Smooth muscle cell (in vitro differentiated cells): ENCODE measurements around the gene PTPRC. TPM values are rescaled to one million over a fixed set of nuclear protein-coding genes. Genes with fewer than 3 reads are reported as not detected.

Experiments
- DNase-seq: peaks from one replicate; lab custom pipeline; 2025; ENCODE audit not compliant: unreplicated experiment; lab: John Stamatoyannopoulos, UW
- H2AFZ ChIP-seq: fragments of 200-600 bp; sonication (generic); 2 replicates; pipeline ENCODE4 v1.6.0; 2016; ENCODE audit warnings: antibody characterized with exemption, low read depth, mild to moderate bottlenecking
- H3F3A ChIP-seq: fragments of 200-600 bp; sonication (generic); 2 replicates; pipeline ENCODE4 v1.6.0; 2017; ENCODE audit warnings: antibody characterized with exemption, low read depth
- H3K27ac ChIP-seq: fragments of 200-600 bp; sonication (generic); 2 replicates; pipeline ENCODE4 v1.5.1; 2016; ENCODE audit warnings: low read depth, mild to moderate bottlenecking
- H3K27me3 ChIP-seq: fragments of 200-600 bp; sonication (generic); 2 replicates; pipeline ENCODE4 v1.6.1; 2016; ENCODE audit warnings: low read depth, mild to moderate bottlenecking
- H3K36me3 ChIP-seq: fragments of 200-600 bp; sonication (generic); 2 replicates; pipeline ENCODE4 v1.5.1; 2016; ENCODE audit warnings: low read depth
- H3K4me1 ChIP-seq: fragments of 200-600 bp; sonication (generic); 2 replicates; pipeline ENCODE4 v1.5.1; 2016; ENCODE audit warnings: low read depth
- H3K4me2 ChIP-seq: fragments of 200-600 bp; sonication (generic); 2 replicates; pipeline ENCODE4 v1.6.0; 2016; ENCODE audit warnings: mild to moderate bottlenecking
- H3K4me3 ChIP-seq: fragments of 200-600 bp; sonication (generic); 2 replicates; pipeline ENCODE4 v1.5.1; 2016; ENCODE audit warnings: mild to moderate bottlenecking
- H3K79me2 ChIP-seq: fragments of 200-600 bp; sonication (generic); 2 replicates; pipeline ENCODE4 v1.6.0; 2016; ENCODE audit warnings: low read depth, mild to moderate bottlenecking
- H3K9ac ChIP-seq: fragments of 200-600 bp; sonication (generic); 2 replicates; pipeline ENCODE4 v1.6.0; 2016; ENCODE audit warnings: low read depth
- H3K9me3 ChIP-seq: fragments of 200-600 bp; sonication (generic); replicated peaks from 2 replicates; pipeline ENCODE4 v1.5.1; 2016; ENCODE audit warnings: low read depth
- H4K20me1 ChIP-seq: fragments of 200-600 bp; sonication (generic); 2 replicates; pipeline ENCODE4 v1.6.0; 2016; ENCODE audit warnings: low read depth
- CTCF ChIP-seq: fragments of 200-600 bp; sonication (generic); IDR thresholded peaks from 2 replicates; pipeline ENCODE4 v1.5.1; 2017; ENCODE audit warnings: borderline replicate concordance, mild to moderate bottlenecking, antibody characterized with exemption; ENCODE audit not compliant: insufficient read depth, poor library complexity, severe bottlenecking
- WGBS: methylation state at CpG from one replicate; pipeline ENCODE4 v1.1.7; 2016; ENCODE audit warnings: low lambda C conversion rate; 5-methylcytosine and 5-hydroxymethylcytosine counted together
- polyA plus RNA-seq: library from polyadenylated mRNA; unstranded; fragments of >200 nt; fragmentation: Nextera tagmentation; extraction: Ambion mirVana; gene quantifications from 2 replicates; pipeline ENCODE4 v1.2.1, GENCODE V29; 2016
- total RNA-seq: library from RNA; depleted of rRNA; stranded (reverse); fragments of >200 nt; gene quantifications from 2 replicates; pipeline ENCODE4 v1.2.3, GENCODE V29; 2014

PTPRC gene
- total and polyA plus RNA-seq, 2 experiments from 2014 or later, result 0.04 TPM; not detected in 1

GRCh38 chr1:198717510-198717909 is 78.7 kb downstream of the PTPRC start:
- WGBS, result 92% methylated on average over 1 of the region's 1 CpG

GRCh38 chr1:198723127-198723526 is 84.3 kb downstream of the PTPRC start:
- Histone ChIP-seq H4K20me1 (no peaks in the 10 kb centered on the region), H3K36me3 (no peaks in the 10 kb centered on the region), H3K4me2 (no peak overlapping the region), H3K9ac (no peak overlapping the region), H2AFZ (no peak overlapping the region), H3K27me3 (no peaks in the 10 kb centered on the region), H3K79me2 (no peaks in the 10 kb centered on the region), H3K9me3 (no peaks in the 10 kb centered on the region), H3F3A (no peaks in the 10 kb centered on the region), H3K4me1 (no peaks in the 10 kb centered on the region), H3K4me3 (no peak overlapping the region), H3K27ac (no peak overlapping the region)
- DNase-seq, result no peak
- no peak for TF ChIP-seq CTCF

More at GRCh38 chr1:198717510-198717909, 78.7 kb downstream of the PTPRC start:
- no peak for TF ChIP-seq CTCF
- H4K20me1 ChIP-seq, result no peaks in the 10 kb centered on the region
- H3K79me2 ChIP-seq, result no peaks in the 10 kb centered on the region
- no peaks in the 10 kb centered on the region for H3K27me3 ChIP-seq
- no peaks in the 10 kb centered on the region for H3F3A ChIP-seq
- no peak for DNase-seq
- no peak overlapping the region for H2AFZ ChIP-seq
- no peak overlapping the region for H3K9ac ChIP-seq
- H3K27ac ChIP-seq, result no peak overlapping the region
- H3K4me3 ChIP-seq, result no peak overlapping the region
- H3K4me1 ChIP-seq, result peaks cover 3% of the 10 kb centered on the region
- H3K9me3 ChIP-seq, result no peaks in the 10 kb centered on the region
- no peaks in the 10 kb centered on the region for H3K36me3 ChIP-seq
- no peak overlapping the region for H3K4me2 ChIP-seq

- Histone ChIP-seq H2AFZ (no peak overlapping the region), H3K9me3 (no peaks in the 10 kb centered on the region), H3K4me2 (no peak overlapping the region), H3K4me1 (no peaks in the 10 kb centered on the region), H3K4me3 (no peak overlapping the region), H3K27me3 (no peaks in the 10 kb centered on the region), H3F3A (no peaks in the 10 kb centered on the region), H3K27ac (no peak overlapping the region), H3K36me3 (no peaks in the 10 kb centered on the region), H4K20me1 (no peaks in the 10 kb centered on the region), H3K79me2 (no peaks in the 10 kb centered on the region), H3K9ac (no peak overlapping the region)
- DNase-seq, result no peak
- no peak for TF ChIP-seq CTCF
Observed at GRCh38 chr1:198725090-198725489, 86.2 kb downstream of the PTPRC start.

GRCh38 chr1:198726455-198726854 is 87.6 kb downstream of the PTPRC start:
- Histone ChIP-seq H3K27ac (no peak overlapping the region), H3K27me3 (no peaks in the 10 kb centered on the region), H2AFZ (no peak overlapping the region), H3K9me3 (no peaks in the 10 kb centered on the region), H3K4me1 (no peaks in the 10 kb centered on the region), H3K9ac (no peak overlapping the region), H3K36me3 (no peaks in the 10 kb centered on the region), H3F3A (no peaks in the 10 kb centered on the region), H3K4me3 (no peak overlapping the region), H4K20me1 (no peaks in the 10 kb centered on the region), H3K79me2 (no peaks in the 10 kb centered on the region), H3K4me2 (no peak overlapping the region)
- no peak for DNase-seq
- TF ChIP-seq CTCF, result no peak
